LNCAP (cell line): ENCODE results near the gene MAIP1.

Experiments
- TF ChIP-seq, protein P1 (sequence below): fragments of 450-650 bp; IDR thresholded peaks from 2 replicates; pipeline ENCODE4 v1.5.1; 2017; ENCODE audit warnings: mild to moderate bottlenecking

MAIP1 gene

DNA sequence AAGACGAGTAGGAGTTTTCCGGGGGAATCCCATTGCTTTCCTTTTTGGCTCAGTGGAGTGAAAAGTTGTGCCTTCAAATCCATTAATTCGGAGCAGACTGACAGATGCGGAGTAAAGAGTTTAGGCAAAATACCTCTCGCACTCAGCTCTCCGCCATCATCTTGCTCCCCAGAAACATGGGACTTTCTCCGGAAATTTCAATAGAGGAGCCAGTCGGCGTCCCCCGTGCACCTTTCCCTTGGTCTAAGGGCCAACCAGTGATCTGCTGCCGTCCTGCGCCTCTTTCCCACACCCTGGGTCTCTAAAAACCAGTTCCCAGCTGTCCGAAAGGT is 409 bp upstream of the MAIP1 start:
- TF ChIP-seq, protein P1, sequence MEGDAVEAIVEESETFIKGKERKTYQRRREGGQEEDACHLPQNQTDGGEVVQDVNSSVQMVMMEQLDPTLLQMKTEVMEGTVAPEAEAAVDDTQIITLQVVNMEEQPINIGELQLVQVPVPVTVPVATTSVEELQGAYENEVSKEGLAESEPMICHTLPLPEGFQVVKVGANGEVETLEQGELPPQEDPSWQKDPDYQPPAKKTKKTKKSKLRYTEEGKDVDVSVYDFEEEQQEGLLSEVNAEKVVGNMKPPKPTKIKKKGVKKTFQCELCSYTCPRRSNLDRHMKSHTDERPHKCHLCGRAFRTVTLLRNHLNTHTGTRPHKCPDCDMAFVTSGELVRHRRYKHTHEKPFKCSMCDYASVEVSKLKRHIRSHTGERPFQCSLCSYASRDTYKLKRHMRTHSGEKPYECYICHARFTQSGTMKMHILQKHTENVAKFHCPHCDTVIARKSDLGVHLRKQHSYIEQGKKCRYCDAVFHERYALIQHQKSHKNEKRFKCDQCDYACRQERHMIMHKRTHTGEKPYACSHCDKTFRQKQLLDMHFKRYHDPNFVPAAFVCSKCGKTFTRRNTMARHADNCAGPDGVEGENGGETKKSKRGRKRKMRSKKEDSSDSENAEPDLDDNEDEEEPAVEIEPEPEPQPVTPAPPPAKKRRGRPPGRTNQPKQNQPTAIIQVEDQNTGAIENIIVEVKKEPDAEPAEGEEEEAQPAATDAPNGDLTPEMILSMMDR, result no peak

DNA sequence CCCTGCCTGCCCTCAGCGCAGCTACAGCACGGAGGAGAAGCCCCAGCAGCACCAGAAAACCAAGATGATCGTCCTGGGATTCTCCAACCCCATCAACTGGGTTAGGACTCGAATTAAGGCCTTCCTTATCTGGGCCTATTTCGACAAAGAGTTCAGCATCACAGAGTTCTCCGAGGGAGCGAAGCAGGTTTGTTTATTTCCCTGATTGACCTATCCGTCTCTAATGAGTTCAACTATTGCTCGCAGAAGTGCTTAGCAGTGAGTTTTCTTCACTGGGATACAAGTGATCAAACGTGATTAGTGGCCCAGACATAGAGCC is 639 bp downstream of the MAIP1 start:
- TF ChIP-seq, protein P1, result no peak

DNA sequence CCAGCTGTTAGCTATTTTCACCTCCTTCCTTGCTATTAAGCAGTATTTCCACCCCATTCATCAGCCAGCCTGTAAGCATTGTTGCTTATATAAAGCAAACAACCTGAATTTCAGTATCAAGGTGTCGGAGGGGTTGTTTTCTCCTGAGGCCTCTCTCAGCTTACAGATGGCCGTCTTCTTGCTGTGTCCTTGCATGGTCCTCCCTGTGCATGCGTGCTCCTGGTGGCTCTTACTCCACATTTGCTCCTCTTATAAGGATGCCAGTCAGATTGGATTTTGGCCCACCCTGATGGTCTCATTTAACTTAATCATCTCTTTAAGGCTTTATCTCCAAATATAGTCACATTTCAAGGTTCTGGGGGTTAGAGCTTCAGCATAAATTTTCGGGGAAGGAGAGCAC is 2.6 kb downstream of the MAIP1 start:
- TF ChIP-seq, protein P1, result no peak

DNA sequence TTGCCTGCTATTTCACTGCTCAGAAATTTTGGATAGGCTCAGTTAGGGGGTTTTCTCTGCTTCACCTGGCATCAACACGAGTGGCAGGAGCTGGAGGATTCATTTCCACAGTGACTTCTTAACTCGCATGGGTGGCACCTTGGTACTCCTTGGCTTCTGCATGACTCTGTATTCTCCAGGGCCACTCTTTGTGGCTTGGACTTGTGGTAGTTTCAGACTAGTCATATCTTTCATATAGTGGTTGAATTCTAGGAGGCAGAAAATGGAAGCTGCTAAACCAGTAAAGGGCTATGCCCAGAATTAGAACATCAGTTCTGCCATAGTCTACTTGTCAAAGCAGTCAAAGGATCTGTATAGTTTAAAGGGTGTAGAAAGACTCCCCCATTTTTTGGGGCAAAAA is 6.8 kb downstream of the MAIP1 start:
- TF ChIP-seq, protein P1, result no peak

DNA sequence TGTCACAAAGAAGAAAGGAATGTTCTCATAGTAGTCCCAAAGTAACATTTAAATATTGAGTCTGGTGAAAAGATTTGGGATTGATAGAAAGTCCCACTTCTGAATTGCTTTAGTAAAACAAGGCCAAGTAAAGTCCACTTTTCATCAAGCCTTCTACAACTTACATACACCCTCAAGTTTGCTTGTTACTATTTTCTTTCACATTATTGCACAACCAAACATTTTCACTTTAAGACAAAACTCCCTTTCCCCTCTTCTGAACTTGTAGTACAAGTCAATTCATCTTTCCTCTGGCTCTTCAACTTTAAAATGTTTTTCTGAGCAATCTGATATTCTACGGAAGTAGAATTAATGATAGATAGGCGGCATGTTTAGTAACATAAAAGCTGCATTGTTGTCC is 11.0 kb downstream of the MAIP1 start:
- TF ChIP-seq, protein P1, result no peak

DNA sequence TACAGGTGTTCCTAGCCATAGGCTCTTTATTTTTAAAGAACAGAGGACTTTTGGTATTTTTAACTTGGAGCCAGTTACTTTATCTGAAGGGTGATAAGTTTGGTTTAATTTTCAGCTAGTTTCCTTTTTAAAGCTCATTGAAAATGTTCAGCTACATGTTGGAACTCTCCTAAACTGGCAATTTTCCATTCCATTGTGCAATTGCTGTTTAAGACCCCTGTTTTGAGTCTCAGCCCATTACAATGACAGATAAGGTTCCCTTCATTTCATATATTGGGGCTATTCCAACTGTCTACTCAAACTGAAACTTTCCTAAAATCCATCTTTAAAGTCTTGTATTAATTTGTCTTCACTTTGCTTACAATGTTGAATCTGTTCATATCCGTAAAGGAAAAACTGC is 11.6 kb downstream of the MAIP1 start:
- TF ChIP-seq, protein P1, result no peak

DNA sequence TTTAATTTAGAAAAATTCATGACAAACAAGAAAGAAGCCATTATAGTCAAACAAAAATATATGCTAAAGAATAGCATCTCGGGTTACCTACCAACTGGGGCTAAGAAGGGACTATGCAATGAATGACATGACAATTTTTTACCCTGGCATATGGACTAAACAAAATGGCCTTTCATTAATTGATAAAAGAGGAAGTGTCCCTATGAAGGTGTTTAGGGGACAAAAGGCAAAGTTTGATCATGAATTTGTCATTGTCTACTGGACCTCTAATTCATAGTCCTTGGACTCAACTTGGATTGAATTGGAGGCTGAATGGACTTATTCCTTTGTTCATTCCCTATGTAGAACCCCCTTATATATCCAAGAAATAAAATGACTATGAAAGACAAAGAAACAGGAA is 12.7 kb downstream of the MAIP1 start:
- TF ChIP-seq, protein P1, result no peak

DNA sequence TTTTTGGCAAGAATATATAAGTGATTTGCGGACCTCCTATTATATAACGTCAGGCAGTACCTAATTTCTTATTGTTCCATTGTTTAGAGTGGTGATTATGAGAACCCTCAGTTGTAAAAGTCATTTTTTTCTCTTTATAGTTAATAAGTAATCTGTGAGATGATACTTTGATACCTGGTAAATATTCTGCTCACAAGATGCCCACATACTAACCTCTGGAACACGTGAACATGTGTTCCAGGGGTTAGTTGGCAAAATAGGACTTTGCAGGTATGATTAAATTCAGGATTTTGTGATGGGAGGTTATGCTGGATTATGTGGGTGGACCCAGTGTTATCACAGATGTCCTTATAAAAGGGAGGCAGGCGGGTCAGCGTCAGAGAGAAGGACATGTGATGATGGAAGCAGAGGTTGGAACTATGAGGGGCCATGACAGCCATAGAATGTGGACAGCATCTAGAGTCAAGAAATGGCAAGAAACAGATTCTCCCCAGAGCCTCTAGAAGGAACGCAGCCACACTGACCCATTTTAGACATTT is 16.8 kb downstream of the MAIP1 start:
- TF ChIP-seq, protein P1, result no peak
